ENCODE measurements around the gene MFNG.

Gene MFNG

DNA sequence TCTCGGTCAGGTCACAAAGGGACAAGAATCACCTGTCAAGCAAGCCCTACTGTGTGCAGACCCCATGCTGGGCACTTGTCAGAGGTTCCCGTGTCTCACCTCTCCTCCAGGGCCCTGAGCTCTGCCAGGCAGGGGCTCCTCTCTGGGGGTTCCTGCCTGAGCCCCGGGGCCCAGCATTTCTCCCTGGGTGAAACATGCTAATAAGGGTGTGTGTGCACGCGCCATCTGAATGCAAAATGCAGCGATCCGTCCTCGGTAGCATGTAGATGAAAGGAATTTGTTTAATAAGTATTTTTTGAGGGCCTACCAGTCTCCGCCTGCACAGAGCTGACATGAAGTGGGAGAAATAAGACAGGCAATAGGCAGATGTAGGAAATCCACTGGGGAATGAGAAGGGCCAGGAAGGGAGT is 64.7 kb downstream of the MFNG start:
- no peak for DNase-seq (ENCODE audit: low spot score)

GRCh38 chr22:37420686-37421467 is 65.3 kb downstream of the MFNG start:
- DNase-seq (ENCODE audit: low spot score): no peak

GRCh38 chr22:37419969-37420685 is 66.1 kb downstream of the MFNG start:
- DNase-seq (ENCODE audit: low spot score): no peak

DNA sequence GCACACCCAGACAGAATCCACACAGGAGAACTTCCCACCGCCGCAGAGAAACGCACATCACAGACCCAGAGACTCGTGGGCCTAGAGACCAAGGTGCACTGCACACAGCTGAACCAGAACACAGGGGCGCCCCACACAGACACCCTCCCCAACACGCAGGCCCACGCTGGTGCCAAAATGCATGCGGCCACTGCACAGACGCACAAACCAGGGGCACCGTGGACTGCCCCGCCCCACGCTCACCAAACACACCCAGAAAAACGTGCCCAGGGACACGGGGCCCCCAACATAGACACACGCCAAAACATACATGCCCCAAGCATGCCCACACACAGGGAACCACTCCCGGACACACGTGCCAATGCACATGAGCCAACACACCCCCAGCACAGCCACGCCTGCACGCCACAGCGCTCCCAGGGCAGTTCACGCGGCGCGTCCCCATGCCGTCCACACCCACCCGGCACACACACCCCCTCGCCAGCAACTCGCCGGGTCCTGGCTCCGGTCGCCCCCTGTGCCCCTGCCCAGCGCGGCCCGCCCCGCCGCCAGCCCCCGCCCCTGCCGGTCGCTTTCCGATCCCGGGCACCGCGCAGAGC is 66.7 kb downstream of the MFNG start:
- no peak for DNase-seq (ENCODE audit: low spot score)

Data from Ammon's horn (tissue), 1 donor.